Activated CD8-positive, alpha-beta memory T cell treated with anti-CD3 and anti-CD28 coated beads for 36 hours (primary cell): ENCODE results near the gene OSBPL2. TPM values are rescaled to one million over a fixed set of nuclear protein-coding genes. Genes with fewer than 3 reads are reported as not detected.

Experiments
- CTCF ChIA-PET: fragments of 350-600 bp; sonication (Branson Sonifier 250); formaldehyde crosslinking; loops from one replicate; lab custom pipeline; 2021; ENCODE audit warnings: antibody characterized with exemption; lab: Charles Lee
- POLR2A ChIA-PET: fragments of 350-600 bp; sonication (Branson Sonifier 250); formaldehyde crosslinking; loops from one replicate; lab custom pipeline; 2021; ENCODE audit warnings: antibody characterized with exemption; lab: Charles Lee
- total RNA-seq, 2 experiments: library from RNA; stranded (reverse); gene quantifications; one replicate each; pipeline ENCODE4 v1.2.3, GENCODE V29; 2021

Gene OSBPL2
- total RNA-seq, 2 experiments from 2014 or later: 17.9 to 21.2 TPM

DNA sequence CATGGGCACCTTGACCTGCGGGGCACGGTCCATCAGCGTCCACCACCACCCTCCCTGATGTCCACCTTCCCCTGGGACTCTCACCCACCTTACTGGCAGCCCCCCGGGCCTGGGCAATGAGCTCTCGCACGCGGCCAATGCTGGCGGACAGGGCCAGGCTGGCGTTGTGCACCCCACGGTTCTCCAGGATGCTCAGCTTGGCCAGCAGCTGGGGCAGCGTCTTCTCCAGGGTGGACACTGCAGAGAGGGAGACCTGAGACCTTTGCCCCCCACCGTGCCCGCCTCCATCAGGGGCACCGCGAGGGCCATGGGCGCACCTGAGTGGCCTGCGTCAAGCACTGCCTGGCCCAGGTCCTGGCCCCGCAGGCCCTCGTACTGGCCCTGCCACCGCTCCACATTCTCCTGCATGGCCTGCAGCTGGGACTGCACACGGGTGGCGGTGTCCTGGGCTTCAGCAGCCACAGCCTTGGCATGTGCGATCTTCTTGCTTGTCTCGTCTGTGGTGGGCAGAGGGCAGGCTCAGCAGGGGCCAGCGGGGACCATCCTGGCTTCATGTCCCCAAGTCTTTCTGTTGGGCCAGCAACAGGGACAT, 76.5 kb downstream of the OSBPL2 start:
- CTCF ChIA-PET: no interaction called here
- POLR2A ChIA-PET: no interaction called here

DNA sequence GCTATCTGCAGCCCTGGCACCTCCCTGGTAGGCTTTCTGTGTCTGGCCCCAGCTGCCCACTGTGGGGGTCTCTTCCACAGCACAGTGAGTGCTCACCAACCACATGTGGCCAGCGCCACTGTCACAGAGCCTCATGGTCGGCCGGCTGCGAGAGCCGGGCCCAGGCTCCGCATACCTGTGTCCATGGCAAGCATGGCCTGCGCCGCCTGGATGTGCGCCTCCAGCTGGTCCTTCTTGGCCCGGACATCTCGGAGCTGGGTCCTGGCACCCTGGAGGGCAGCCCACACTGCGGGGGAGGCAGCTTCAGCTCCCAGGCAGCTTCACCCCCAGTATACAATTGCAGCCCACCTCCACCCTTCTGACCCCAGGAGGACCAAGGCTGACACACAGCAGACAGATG, 77.5 kb downstream of the OSBPL2 start:
- CTCF ChIA-PET: no interaction called here
- POLR2A ChIA-PET: no interaction called here

DNA sequence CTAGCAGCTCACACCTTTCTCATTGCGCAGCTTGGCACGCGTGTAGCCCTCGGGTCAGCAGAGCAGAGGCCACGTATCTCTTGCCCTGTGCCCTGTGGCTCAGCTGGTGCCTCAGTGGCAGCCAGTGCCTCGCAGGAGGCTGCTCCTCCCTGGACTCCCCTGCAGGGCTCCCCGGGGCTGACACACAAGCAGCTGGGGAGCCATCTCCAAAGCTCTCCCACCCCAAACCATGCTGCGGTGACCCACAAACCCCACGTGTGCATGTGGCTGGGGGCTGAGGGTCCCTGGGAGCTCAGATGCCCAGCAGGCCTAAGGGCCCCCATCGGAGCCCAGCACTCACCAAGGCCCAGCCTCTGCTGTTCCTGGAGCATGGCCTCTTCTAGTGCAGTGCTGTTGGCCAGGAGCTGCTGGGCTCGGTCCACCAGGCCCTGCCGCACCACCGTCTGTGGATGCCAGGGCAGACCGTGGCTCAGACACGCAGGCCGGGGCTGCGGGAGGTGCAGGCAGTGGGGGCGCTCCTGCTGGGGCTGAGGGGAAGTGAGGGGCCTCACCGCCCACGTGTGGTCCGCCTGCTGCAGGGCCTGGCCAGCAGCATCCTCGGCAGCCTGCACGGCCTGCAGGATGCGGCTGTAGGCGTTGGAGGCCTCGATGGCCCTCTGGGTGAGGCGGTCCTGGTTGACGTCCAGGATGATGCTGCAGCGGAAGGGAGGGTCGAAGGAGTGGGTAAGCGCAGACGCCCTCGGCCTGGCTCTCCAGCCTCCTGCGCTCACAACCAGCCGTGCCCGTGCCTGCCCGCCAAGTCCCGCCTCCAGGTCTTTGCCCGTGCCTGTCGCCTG, 78.2 kb downstream of the OSBPL2 start:
- POLR2A ChIA-PET: no interaction called here
- CTCF ChIA-PET: no interaction called here

DNA sequence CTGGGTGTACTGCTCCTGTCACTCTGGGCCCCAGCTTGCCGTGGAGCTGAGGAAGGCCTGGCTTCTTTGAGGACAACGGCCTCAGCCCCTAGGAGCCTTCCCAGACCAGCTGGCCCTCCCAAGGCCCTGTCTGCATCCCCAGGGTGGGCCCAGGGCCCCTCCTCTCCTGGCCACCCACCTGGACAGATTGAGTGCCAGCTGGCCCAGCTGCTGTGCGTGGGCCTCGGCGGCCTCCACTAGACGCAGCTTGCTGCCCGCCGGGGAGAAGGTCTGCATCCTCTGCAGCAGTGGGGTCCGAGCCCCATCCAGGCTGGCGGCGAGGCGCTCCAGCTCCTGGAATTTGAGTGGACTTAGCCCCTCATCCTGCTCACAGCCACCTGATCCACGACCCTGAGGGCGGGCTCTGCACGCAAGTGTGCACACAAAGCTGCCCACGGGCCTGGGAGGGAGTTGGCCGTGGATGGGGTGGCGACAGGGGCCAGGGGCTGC, 78.9 kb downstream of the OSBPL2 start:
- POLR2A ChIA-PET: interaction anchor here (0.5 kb wide), 1 partner anchor 82 kb away, joined by 7 read pairs; no protein-coding TSS in a partner anchor
- CTCF ChIA-PET: no interaction called here

DNA sequence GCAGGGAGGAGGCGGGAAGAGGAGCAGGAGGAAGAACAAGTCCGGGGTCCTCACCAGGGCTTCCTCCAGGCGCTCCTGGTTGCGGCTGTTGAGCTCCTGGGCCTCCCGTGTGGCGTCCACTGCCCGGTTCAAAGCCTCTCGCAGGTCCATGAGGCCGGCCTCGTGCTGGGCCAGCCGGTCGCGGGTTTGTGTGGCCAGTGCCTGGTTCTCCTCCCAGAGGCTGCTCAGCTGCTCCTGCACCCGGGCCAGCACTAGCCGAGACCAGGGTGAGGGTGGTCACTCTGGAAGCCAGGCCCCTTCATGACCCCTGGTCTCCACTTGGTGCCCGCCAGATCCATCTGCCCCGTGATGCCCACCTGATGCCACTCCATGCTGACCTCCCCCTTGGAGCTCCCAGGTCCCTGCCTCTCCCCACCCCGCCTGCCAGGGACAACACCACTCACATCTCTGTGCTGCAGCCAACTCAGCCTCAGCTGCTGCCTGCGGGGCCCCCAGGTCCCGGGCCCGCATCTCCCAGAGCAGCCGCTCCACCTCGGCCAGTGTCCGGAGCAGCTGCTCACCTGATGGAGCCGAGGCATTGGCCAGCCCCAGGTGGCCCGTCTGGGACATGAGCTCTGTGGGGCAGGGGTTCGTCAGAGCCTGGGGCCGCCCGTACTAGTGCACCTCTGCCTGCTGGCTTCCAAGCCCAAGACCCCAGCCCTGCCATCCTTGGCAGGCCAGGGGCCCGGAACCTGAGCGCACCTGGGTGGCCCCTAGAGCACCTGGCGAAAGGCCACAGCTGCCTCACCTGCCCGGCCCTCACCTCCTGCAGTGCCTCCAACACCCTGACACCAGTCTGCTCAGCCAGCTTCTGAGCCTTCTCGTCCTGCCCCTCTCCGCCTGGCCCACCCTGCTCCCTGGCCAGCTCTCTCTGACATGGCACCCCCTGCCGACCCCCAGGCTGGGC, 80.4 kb downstream of the OSBPL2 start:
- CTCF ChIA-PET: no interaction called here
- POLR2A ChIA-PET: interaction anchor here (0.6 kb wide), 1 partner anchor 25 kb away, joined by 3 read pairs; no protein-coding TSS in a partner anchor

DNA sequence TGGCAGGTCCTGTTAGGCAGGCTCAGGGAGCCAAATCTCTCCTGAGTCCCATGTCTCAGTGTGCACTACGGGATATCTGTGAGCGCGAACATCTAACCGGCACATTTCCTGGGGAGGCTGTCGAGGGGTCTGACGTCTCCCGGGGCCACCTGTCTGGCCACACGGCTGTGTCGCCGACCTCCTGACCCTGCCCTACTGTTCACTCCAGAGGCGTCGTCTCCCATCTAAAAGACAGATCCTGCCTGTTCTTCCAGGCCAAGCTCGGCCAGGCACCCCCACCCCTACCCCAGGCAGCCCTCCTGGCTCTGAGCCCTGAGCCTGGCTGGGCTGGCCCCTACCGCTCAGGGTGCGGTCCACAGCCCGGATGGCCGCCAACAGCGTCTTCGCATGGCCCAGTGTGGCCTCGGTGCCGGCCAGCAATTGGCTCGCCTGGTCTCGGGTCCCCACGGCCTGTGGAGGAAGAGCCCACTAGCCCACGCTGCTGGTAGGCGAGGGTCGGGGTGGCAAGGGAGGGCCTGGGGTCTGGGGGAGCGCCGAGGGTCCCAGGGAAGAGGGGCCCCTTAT, 81.1 kb downstream of the OSBPL2 start:
- POLR2A ChIA-PET: no interaction called here

DNA sequence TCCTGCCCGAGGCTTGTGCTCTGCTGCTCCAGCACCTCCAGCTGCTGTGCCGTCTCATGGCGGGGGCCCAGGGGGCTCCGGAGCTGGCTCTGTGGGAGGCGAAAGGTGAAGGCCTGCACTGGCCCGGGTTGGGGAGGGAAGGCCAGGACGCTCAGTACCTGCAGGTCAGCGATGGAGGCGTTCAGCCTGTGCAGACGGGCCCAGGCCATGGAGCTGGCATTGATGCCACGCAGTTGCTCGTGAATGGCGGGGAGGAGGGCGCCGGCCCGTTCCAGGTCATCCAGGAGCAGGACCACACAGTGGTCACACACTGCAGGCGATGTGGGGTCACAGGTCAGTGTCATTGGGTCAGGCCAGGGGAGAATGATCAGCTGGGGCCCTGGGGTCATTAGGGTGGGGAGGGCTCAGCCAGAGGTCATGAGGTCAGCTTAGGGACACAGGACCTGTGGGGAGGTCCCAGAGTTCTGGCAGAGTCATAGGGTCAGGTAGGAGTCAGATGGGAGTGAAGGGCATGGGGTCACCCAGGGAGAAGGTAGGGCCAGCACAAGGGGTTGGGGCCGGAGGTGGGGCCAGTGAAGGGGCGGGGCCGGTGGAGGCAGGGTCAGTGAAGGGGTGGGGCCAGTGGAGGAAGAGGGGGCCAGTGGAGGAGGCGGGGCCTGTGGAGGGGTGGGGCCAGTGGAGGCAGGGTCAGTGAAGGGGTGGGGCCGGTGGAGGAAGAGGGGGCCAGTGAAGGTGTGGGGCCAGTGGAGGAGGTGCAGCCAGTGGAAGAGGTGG, 82.4 kb downstream of the OSBPL2 start:
- ChIA-PET POLR2A (no interaction called here), CTCF (no interaction called here)

More for the DNA sequence above, 81.1 kb downstream of the OSBPL2 start:
- CTCF ChIA-PET: interaction anchor here (0.7 kb wide), 1 partner anchor 382 kb away, joined by 5 read pairs; no protein-coding TSS in a partner anchor

DNA sequence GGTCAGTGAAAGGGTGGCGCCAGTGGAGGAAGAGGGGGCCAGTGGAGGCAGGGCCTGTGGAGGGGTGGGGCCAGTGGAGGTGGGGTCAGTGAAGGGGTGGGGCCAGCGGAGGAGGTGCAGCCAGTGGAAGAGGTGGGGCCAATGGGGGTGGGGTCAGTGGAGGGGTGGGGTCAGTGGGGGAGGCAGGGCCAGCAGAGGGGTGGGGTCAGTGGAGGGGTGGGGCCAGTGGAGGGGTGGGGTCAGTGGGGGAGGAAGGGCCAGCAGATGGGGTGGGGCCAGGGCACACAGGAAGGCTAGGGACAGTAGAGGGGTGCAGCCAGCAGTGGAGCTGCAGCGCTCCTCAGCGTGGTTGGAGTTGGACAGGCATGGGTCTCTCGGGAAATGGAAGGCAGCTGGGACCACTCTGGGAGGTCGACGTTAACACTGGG, 83.2 kb downstream of the OSBPL2 start:
- ChIA-PET POLR2A (no interaction called here), CTCF (no interaction called here)

DNA sequence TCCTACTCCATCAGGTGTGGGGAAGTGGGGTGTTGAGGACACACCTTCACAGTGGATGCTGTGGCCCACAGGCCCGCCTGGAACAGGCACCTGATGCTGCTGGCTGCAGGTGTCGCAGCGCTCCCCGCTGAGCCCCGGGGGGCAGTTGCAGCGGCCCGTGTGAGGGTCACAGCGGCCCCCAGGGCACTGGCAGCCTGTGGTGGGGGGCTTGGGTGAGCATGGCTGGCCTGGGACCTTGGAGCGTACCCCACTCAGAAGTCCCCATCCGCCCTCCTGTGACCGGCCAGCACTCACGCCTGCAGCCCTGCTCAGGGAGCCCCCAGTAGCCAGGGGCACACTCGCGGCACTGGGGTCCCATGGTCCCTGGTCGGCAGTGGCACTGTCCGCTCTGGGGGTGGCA, 83.7 kb downstream of the OSBPL2 start:
- POLR2A ChIA-PET: no interaction called here
- CTCF ChIA-PET: no interaction called here

DNA sequence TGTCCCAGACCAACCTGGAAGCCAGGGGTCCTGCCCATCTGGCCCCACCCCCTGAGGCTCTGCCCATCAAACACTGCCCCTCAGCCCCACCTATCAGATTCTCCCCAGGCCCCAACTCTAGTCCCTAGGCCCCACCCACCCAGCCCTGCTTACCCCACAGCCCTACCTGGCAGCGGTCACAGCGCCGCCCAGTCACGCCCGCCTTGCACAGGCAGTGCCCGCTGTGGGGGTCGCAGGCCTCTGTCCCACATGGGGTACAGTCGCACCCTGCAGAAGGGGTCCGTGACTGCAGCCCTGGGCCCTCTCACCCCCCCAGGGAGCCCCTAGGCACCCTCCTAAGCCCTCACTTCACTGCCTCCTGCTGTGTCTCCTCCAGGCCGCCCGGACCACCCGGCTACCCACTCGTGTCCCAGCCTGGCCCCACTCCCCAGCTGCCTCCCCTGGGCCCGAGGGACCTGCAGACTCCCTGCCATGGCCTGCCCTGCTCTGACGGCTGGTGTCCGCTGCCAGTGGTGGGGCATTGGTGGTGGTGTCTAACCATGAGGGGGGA, 84.2 kb downstream of the OSBPL2 start:
- ChIA-PET POLR2A (no interaction called here), CTCF (no interaction called here)

DNA sequence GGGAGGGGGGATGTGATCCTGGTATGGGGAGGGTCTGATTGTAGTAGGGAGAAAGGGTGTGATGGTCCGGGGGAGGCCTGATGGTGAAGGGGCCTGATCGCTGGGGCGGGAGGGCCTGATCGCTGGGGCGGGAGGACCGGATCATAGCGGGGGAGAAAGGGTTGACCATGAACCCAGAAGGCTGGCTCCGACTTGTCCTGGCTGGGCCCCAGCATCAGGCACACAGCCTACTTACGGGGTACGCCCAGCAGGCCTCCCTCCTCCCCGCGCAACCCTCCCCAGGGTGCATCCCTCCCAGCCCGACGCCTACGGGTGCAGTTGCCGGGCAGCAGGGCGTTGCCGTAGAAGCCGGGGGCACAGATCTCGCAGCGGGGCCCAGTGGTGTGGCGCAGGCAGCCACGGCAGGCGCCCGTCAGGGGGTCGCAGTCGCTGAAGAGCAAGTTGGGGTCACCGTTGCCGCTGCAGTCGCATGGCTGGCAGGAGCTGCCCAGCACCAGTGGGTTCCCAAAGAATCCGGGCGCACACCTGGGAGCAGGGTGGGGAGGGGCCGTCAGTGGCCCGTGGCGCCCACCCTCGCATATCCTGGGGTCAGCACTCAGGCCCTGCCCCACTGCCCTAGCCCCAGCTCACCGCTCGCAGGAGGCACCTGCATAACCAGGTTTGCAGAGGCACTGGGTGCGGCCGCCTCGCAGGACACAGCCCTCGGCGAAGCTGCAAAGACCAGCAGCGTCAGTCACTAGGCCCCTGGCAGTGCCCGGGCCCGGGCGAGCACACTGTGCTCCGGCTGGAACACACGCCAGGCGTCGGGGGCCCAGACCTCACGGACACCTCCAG, 85.0 kb downstream of the OSBPL2 start:
- CTCF ChIA-PET: interaction anchor here (0.6 kb wide), 1 partner anchor 16 kb away, joined by 3 read pairs; no protein-coding TSS in a partner anchor
- POLR2A ChIA-PET: no interaction called here

DNA sequence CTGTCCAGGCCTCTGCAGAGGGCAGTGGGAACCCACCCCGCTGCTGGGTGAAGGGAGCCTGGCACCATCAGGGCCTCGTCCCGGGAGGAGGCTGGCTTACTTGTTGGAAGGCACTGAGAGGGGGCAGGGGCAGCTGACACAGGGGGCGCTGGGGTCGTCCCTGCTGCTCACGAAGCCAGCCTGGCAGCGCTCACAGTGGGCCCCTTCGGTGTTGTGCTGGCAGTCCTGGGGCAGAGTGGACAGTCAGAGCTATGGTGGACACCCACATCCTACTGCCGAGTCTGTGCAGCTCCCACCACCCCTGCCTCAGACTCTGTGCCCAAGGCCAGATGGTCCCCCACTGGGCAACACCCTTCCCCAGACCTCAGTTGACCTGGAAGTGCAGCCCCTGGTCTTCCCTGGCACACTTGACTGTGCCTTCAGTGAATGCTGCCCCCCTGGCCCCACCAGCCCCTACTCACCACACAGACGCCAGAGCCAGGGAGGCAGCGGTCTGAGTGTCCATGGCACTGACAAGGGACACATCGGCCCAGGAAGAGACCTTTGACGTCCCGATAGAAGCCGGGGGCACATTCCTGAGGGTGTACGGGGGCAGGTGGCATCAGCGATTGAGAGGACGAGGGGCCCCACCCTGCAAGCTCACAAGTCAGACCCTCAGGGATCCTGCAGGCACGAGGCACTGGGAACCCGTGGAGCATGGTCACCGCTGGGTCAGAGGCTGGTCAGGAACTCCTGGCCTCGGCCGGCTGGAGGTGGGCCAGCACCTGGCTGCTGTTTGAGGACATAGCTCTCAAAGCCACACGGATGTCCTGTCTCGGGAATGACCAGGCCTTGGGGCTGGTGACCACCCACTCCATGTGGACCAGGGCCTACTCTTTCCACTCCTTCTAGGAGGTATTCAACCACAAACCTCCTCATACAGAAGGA, 85.9 kb downstream of the OSBPL2 start:
- ChIA-PET POLR2A (no interaction called here), CTCF (no interaction called here)

DNA sequence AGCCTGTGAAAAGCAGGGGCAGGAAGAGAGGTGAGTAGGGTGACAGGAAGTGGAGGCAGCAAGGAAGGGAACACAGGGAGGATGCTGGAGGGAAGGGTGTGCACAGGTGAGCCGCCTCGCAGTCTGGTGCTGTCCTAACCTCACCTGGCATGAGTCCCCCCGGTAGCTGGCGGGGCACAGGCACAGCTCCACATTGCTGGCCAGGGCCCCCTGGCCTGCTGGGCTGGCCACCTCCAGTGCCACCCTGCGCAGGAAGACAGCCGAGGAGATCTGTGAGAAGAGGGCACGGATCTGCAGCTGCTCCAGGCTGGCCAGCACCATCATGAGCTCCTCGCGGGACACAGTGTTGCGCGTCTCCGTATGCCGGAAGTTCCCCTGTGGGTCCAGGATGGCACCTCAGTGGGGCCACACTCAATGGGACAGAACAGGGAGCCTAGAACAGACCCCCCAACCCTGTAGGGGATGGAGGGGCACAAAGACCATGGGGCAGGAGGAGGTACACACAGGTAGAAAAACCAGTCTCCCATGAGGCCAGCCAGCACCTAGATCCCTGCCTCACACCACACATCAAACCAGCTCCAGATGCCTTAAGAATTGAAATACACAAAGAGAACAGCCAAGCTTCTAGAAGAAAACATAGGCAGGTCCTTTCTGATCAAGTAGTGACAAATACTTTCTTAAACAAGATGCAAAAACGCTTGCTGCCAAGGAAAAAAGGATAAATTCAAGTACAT, 87.0 kb downstream of the OSBPL2 start:
- CTCF ChIA-PET: no interaction called here
- POLR2A ChIA-PET: no interaction called here

DNA sequence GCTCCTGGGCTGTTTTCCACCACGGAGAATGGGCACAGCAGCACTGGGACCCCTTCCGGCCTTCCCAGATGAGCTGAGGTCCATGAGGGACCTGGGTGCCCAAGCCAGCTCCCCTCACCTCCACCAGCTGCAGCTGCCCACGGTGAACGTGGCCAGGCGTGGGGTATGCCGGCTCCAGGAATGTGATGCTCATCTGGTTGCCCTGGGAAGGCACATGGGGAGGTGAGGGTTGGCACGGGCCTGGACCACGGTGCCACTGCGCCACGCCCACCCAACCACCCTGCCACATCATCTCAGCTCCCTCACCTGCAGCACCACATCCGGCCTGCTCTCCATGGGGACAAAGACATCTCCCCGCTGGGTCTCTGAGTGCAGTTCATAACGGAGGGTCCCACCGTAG, 88.2 kb downstream of the OSBPL2 start:
- ChIA-PET POLR2A (no interaction called here), CTCF (no interaction called here)

DNA sequence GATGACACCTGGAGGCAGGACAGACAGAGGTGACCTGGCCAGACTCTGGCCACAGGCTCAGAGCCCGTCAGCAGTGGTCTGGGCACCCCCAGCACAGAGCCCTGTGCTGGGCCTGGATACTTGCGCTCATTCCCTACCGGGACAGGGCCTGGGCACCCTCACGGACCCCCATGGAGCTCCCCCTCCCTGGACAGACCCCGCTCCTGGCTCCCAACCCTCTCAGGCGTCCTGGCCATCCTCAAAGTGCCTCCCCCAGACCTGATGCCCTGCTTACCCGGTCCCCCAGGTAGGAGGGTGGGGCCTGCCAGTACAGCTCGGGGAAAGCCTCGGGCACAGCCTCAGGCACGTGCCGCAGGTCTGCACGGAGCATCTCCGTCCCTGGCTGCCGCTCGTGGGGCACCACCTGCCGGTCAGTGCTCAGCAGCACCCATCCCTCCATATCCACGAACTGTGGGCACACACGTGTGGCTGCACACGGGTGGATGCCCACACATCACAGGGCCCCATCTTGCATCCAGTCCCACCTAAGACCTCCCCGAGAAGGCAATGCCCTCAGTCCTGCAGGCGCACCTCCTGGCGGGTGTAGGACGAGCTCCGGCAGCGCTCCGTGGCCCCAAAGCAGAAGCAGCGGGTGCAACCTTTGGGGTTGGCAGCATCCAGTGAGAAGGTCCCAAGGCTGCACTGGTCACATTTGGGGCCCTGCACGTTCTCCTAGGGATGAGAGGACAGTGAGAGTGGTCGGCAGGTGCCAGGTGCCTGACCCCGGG, 88.8 kb downstream of the OSBPL2 start:
- POLR2A ChIA-PET: no interaction called here
- CTCF ChIA-PET: no interaction called here
